ENCODE results near the gene KCP.

GRCh38 chr7:128845987-128846386, 64.5 kb downstream of the KCP start:
- no peak for TF ChIP-seq CTCF (IDR thresholded peaks at IDR 0.05; ENCODE audit: low read depth, low read length)
- no peak for TF ChIP-seq EZH2phosphoT487 (IDR thresholded peaks at IDR 0.05; ENCODE audit: low read depth)

Data from OCI-LY3 (cell line).